GM19395 (cell line): ENCODE data around the gene SCCPDH.

ENCODE experiments used
- ATAC-seq: cut with Tn5 transposase; IDR thresholded peaks from one replicate; pipeline ENCODE4 v1.9.1; 2021; ENCODE audit warnings: mild to moderate bottlenecking, moderate library complexity; ENCODE audit not compliant: unreplicated experiment

The SCCPDH gene

DNA sequence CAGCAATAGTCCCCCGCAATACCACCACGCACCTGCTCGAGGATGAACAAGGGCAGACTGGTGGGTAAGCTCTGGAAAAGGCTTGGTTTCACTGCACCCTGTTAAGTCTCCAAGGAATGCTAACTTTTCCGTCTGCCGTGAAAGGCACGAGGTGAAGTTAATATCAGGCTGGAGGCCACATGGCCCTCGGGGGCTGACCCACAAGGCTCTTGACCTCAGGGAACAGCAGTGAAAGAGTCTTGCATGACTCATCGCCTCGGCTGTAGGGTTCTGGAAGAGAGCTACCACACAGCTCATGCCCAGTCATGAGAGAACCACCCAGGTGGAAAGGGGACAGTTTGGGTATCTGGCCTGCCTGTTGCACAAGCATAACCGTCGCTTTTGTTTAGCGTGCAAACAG lies 24.7 kb downstream of the SCCPDH start:
- ATAC-seq = no peak

DNA sequence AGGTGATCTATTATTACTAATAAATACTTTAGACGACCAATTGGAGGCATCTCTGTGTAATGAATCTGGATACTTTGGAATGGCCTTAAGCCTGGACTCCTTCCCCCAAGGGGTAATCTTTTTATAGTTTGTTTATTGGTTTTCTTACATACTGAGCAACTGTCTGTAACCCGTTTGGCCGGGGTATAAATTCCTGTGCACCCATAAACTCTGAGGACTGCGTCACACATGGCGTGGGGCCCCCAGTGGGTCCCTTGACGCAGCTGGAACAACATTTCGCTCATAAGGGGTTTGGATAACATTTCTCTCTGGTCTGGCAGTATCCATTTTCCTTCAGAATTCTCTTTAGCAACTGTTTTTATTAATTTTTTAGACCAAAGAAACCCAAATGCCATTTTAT lies 26.5 kb downstream of the SCCPDH start:
- ATAC-seq = no peak

- ATAC-seq = peak; percentile 96
Observed at GRCh38 chr1:246753670-246754535, 29.7 kb downstream of the SCCPDH start.

DNA sequence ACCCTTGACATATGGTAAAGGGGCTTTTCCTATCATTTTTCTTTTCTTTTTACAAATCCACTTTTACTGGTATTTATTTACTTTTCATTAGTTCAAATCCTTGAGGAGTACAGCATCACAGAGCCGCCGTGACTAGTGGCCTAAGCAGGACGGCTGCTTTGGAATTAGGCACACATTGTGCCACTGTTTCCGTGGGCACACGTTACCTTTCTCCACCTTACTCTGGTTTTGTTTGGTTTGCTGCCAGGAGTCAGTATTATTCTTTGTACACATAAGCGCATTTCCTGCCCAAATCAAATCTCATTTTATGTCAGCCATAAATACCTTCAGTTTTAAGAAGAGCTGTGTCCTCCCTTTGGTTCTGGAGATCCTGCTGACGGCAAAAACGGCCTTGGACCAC lies 31.2 kb downstream of the SCCPDH start:
- ATAC-seq = no peak

DNA sequence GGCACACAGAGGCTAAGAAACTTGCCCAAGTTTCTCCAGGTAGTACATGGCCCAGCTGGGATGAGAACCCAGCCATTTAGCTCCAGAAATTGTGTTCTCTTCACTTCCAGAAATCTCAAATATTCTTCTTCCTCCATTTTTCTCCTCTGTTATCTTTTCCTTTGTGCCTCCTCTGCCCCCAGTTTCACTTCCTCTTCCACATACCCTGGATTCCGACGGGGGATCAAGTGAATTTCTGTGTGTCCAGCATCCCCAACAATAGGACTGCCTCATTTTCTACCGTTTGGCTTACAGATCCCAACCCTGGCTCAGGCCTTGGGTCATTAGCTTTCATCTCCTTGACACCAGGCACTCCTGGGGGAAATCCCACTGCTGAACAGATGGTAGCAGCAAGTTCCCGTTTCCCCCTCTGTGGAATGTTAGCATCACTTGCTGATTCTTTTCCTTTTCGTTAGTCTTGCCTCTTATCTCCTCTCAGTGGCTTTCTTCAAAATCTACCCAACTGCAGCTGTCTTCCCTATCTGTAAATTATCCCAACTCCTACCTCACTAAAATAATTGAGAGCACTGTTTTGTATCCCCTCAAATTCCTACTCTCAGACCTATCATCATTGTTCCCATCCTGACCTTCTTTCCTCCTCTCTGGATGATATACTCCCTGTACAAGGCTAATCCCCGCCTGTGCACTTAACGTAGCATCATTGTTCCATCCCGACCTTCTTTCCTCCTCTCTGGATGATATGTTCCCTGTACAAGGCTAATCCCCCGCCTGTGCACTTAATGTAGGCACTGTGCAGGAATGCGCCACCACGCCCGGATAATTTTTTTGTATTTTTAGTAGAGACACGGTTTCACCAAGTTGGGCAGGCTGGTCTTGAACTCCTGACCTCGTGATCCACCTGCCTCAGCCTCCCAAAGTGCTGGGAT lies 36.5 kb downstream of the SCCPDH start:
- no peak for ATAC-seq

DNA sequence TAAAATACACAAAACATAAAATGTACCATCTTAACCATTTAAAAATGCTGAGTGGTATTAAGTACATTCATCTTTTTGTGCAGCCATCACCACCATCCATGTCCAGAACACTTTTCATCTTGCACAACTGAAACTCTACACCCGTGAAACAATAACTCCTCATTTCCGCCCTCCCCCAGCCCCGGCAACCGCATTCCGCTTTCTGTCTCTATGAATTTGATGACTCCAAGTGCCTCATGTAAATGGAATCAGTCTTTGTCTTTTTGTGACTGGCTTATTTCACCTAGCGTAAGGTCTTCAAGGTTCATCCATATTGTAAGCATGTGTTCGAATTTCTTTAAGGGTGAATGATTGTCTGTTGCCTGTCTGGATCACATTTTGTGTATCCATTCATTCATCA lies 37.2 kb downstream of the SCCPDH start:
- no peak for ATAC-seq

GRCh38 chr1:246765521-246765920 lies 41.3 kb downstream of the SCCPDH start:
- ATAC-seq = no peak

GRCh38 chr1:246768403-246769020 lies 44.3 kb downstream of the SCCPDH start:
- no peak for ATAC-seq

- no peak for ATAC-seq
Observed at GRCh38 chr1:246769306-246769705, 45.1 kb downstream of the SCCPDH start.

GRCh38 chr1:246771366-246771765 lies 47.2 kb downstream of the SCCPDH start:
- no peak for ATAC-seq

DNA sequence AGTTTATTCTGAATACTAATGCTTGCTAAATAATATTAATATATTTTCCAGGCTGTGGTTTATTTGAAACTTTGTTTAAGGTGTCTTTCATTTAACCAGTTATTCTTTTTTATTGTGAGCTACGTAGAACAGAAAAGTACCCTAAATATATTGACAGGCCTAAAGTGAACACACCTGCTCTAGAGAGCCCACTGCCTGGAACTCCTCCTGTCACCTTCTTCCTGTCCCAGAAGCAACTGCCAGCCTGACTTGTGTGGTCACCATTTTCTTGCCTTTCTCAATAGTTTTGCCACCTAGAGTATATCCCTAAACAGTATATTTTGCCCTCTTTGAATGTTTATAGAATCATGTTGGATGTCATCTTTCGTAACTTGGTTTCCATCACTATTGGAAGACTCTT lies 48.5 kb downstream of the SCCPDH start:
- ATAC-seq = peak; percentile 41

DNA sequence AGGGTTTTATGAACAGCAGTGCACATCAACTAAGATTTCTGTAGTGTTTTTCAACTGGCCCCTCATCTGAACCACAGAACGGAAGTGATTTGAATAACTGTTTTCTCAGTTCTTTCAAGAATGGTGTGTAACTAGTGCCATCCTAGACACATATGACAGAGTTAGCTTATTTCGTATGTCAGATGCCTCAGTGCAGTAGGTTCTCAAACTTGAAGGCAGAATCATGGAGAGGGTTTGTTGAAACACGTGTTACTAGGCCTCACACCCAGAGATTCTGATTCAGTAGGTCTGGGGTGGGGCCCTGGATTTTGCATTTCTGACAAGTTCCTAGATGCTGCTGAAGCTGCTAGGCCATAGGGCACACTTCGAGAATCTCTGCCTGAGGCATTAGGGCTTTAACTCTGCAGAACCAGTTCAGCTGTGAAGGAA lies 49.0 kb downstream of the SCCPDH start:
- peak; percentile 99 for ATAC-seq

- no peak for ATAC-seq
Observed at GRCh38 chr1:246775531-246776385, 51.5 kb downstream of the SCCPDH start.

- ATAC-seq = no peak
Observed at GRCh38 chr1:246776923-246777322, 52.7 kb downstream of the SCCPDH start.

DNA sequence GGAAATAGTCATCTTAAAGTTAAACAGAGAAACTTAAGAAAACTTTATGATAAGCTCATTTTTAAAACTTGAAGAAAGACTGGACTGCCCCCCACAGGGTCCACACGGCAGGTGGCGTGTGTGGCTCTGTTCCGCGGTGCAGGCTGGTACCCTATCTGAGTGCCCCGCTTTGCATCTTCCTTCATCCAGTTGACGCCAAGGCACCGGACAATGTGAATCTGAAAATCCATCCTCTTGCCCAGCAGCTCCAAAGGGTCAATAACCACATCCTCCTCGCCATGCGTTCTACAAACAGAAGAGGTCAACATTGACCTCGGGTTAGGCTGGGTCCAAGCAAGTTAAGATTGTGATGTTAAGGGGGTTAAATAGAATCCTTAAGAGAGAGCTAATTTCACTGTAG lies 54.5 kb downstream of the SCCPDH start:
- no peak for ATAC-seq

GRCh38 chr1:246779561-246780175 lies 55.5 kb downstream of the SCCPDH start:
- ATAC-seq = no peak

DNA sequence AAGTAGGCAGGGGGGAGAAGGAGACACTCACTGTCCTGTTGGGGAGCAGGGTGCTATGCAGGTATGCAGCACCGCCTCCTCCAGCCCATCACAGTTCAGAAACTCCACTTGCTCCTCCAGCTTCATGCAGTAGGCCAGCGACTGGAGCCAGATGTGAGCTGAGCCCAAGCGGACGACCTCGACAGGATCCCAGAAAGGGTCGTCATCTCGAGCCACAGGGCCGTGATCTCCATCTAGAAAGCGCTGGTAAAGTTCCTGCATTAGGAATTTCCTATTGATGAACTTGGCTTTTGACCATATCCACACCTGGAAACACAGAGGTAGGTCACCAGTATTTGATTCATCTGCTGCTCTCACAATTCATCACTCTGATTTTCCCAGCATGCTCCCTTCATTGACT lies 56.1 kb downstream of the SCCPDH start:
- no peak for ATAC-seq

DNA sequence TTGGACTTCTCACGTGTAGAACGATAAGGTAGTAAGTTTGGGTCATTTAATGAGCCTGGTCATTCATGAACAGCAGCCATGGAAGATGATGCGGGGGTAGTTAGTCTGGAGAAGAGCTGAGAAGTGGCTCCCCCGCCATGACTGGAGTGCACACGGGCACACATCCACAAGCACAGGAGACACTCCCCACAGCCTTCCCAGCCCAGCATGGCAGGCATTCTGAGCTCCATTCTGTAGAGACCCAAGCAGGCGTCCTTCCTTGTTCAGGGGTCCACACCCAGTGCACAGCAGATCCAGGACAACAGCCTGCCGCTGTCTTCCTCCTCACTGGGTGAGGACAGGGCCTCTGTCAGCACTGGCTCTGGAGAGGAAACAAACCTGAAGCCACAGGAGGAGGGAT lies 57.0 kb downstream of the SCCPDH start:
- ATAC-seq = no peak

DNA sequence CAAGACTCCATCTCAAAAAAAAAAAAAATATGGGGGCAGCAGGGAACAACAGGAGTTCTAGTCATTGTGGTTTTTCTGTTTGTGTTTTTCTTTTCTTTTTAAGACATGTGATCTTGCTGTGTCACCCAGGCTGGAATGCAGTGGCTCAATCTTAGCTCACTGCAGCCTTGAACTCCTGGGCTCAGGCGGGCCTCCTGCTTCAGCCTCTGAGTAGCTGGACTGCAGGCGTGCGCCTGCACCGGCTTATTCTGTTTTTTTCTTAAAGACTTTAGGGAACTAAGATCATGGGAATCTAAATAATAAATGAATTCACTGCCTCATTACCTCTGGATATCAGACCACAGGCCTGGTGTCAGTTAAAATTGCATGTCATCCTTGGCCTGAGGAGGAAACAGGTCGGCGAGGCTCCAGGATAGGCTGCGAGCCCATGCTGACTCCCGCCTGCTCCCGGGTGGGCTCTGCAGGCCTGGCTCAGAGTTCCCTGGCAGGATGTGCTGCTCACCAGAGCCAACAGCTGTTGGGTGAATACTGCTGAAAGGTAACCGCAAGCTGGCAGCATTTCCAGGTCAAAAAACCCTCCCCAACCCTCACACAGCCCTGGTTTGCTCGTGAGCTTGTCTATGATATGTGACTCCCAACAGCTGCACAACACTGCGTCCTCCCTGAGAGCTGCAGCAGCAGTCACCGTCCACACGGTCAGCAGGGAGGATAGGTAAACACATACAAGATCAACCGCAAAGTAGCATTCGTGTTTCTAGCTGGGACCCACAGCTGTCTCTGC lies 58.1 kb downstream of the SCCPDH start:
- peak; percentile 78 for ATAC-seq
